ENCODE data around the gene CTPS2.

DNA sequence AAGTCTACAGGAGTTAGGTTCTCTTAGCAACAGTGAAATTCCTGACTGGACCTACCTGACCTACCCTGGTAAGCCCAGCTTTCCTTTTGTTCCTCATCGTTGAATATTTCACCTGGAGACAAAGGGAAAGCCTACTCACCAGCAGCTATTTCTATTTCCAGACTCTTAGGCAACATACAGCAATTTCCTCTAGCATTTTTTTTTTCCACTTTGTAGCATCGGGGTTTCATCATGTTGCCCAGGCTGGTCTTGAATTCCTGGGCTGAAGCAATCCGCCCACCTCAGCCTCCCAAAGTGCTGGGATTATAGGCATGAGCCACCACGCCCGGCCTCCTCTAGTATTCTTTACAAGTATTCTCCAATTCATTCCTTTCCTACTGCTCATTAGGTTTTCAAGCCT, 69.3 kb downstream of the CTPS2 start:
- TF ChIP-seq, protein P1, sequence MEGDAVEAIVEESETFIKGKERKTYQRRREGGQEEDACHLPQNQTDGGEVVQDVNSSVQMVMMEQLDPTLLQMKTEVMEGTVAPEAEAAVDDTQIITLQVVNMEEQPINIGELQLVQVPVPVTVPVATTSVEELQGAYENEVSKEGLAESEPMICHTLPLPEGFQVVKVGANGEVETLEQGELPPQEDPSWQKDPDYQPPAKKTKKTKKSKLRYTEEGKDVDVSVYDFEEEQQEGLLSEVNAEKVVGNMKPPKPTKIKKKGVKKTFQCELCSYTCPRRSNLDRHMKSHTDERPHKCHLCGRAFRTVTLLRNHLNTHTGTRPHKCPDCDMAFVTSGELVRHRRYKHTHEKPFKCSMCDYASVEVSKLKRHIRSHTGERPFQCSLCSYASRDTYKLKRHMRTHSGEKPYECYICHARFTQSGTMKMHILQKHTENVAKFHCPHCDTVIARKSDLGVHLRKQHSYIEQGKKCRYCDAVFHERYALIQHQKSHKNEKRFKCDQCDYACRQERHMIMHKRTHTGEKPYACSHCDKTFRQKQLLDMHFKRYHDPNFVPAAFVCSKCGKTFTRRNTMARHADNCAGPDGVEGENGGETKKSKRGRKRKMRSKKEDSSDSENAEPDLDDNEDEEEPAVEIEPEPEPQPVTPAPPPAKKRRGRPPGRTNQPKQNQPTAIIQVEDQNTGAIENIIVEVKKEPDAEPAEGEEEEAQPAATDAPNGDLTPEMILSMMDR (IDR thresholded peaks at IDR 0.05 in 2 of 3, conservative IDR thresholded peaks at IDR 0.05 in 1 of 3; ENCODE audit: control insufficient read depth in 2 of 3, extremely low read depth in 1 of 3, insufficient read depth in 1 of 3, low read depth in 3 of 3, low read length in 3 of 3): no peak
- TF ChIP-seq JUND (IDR thresholded peaks at IDR 0.05; ENCODE audit: low read depth, low read length) (no peak), POLR2A (IDR thresholded peaks at IDR 0.05; ENCODE audit: low read depth, low read length) (no peak), EZH2 (IDR thresholded peaks at IDR 0.05; ENCODE audit: borderline replicate concordance, control insufficient read depth, low read depth, low read length) (no peak), STAT3 (IDR thresholded peaks at IDR 0.05; ENCODE audit: low read depth, low read length) (no peak), SMC3 (IDR thresholded peaks at IDR 0.05; ENCODE audit: borderline replicate concordance, low read length) (no peak), JUNB (IDR thresholded peaks at IDR 0.05) (no peak), SIN3A (IDR thresholded peaks at IDR 0.05; ENCODE audit: low read depth, low read length) (no peak)
- TF ChIP-seq, protein P2, sequence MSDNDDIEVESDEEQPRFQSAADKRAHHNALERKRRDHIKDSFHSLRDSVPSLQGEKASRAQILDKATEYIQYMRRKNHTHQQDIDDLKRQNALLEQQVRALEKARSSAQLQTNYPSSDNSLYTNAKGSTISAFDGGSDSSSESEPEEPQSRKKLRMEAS (IDR thresholded peaks at IDR 0.05; ENCODE audit: low read depth, low read length): no peak
- TF ChIP-seq, protein P3, sequence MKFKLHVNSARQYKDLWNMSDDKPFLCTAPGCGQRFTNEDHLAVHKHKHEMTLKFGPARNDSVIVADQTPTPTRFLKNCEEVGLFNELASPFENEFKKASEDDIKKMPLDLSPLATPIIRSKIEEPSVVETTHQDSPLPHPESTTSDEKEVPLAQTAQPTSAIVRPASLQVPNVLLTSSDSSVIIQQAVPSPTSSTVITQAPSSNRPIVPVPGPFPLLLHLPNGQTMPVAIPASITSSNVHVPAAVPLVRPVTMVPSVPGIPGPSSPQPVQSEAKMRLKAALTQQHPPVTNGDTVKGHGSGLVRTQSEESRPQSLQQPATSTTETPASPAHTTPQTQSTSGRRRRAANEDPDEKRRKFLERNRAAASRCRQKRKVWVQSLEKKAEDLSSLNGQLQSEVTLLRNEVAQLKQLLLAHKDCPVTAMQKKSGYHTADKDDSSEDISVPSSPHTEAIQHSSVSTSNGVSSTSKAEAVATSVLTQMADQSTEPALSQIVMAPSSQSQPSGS (IDR thresholded peaks at IDR 0.05; ENCODE audit: low read length): no peak
- TF ChIP-seq, protein P4, sequence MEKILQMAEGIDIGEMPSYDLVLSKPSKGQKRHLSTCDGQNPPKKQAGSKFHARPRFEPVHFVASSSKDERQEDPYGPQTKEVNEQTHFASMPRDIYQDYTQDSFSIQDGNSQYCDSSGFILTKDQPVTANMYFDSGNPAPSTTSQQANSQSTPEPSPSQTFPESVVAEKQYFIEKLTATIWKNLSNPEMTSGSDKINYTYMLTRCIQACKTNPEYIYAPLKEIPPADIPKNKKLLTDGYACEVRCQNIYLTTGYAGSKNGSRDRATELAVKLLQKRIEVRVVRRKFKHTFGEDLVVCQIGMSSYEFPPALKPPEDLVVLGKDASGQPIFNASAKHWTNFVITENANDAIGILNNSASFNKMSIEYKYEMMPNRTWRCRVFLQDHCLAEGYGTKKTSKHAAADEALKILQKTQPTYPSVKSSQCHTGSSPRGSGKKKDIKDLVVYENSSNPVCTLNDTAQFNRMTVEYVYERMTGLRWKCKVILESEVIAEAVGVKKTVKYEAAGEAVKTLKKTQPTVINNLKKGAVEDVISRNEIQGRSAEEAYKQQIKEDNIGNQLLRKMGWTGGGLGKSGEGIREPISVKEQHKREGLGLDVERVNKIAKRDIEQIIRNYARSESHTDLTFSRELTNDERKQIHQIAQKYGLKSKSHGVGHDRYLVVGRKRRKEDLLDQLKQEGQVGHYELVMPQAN (conservative IDR thresholded peaks at IDR 0.05): no peak
